PC-3 (cell line): ENCODE data around the gene HMOX2.

ENCODE experiments used
- CTCF ChIP-seq: fragments of 300-600 bp; sonication (generic); conservative IDR thresholded peaks from 2 replicates; pipeline ENCODE4 v1.5.1; 2017; ENCODE audit warnings: antibody characterized with exemption, low read depth, mild to moderate bottlenecking, low read length
- EZH2 ChIP-seq: fragments of 300-600 bp; sonication (generic); IDR thresholded peaks from one replicate; pipeline ENCODE4 v1.6.1; 2017; ENCODE audit warnings: antibody characterized with exemption, mild to moderate bottlenecking, low read length; ENCODE audit not compliant: unreplicated experiment
- EZH2phosphoT487 ChIP-seq: fragments of 300-600 bp; sonication (generic); IDR thresholded peaks from 2 replicates; pipeline ENCODE4 v1.6.1; 2018; ENCODE audit warnings: mild to moderate bottlenecking, antibody characterized with exemption, low read length, borderline replicate concordance

- TF ChIP-seq CTCF = no peak
- TF ChIP-seq EZH2 = no peak
- TF ChIP-seq EZH2phosphoT487 = no peak
Observed at GRCh38 chr16:4433914-4434787, 42.0 kb upstream of the HMOX2 start.
